ENCODE data around the gene HERC4. TPM values are rescaled to one million over a fixed set of nuclear protein-coding genes. Genes with fewer than 3 reads are reported as not detected.

Gene HERC4, protein sequence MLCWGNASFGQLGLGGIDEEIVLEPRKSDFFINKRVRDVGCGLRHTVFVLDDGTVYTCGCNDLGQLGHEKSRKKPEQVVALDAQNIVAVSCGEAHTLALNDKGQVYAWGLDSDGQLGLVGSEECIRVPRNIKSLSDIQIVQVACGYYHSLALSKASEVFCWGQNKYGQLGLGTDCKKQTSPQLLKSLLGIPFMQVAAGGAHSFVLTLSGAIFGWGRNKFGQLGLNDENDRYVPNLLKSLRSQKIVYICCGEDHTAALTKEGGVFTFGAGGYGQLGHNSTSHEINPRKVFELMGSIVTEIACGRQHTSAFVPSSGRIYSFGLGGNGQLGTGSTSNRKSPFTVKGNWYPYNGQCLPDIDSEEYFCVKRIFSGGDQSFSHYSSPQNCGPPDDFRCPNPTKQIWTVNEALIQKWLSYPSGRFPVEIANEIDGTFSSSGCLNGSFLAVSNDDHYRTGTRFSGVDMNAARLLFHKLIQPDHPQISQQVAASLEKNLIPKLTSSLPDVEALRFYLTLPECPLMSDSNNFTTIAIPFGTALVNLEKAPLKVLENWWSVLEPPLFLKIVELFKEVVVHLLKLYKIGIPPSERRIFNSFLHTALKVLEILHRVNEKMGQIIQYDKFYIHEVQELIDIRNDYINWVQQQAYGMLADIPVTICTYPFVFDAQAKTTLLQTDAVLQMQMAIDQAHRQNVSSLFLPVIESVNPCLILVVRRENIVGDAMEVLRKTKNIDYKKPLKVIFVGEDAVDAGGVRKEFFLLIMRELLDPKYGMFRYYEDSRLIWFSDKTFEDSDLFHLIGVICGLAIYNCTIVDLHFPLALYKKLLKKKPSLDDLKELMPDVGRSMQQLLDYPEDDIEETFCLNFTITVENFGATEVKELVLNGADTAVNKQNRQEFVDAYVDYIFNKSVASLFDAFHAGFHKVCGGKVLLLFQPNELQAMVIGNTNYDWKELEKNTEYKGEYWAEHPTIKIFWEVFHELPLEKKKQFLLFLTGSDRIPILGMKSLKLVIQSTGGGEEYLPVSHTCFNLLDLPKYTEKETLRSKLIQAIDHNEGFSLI
- total RNA-seq = 45.5 and 65.5 TPM in 2 replicates

GRCh38 chr10:68074775-68075549 is at the start of gene HERC4:
Gene HERC4, minus strand, starts transcription at chr10:68075283. Its CDS starts 2,175 bp downstream, at chr10:68073108.

DNA sequence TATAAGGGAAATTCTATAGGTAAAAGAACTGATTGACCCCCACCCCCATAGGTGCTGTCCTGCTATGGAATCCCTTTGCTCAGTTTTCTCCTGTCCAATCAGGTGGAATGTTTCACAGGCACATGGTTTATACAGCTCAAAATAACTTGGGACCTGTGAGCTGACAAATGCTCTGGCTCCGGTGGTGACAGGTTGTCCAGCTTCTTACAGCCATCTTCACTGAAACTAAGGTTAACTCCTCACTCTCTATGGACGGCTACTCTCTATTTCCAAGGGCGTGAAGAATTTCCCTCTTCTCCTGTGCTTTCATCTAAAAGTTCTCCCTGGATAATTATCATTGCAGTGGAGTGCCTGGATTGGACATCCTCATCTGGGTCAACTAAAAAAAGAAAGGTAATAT is 34.2 kb upstream of the HERC4 start, which contains the start of gene MYPN:
Gene MYPN (plus strand): TSS at position 158 of the 400 bp plus-strand sequence. CDS start 11,951 bp downstream, outside the sequence.

DNA sequence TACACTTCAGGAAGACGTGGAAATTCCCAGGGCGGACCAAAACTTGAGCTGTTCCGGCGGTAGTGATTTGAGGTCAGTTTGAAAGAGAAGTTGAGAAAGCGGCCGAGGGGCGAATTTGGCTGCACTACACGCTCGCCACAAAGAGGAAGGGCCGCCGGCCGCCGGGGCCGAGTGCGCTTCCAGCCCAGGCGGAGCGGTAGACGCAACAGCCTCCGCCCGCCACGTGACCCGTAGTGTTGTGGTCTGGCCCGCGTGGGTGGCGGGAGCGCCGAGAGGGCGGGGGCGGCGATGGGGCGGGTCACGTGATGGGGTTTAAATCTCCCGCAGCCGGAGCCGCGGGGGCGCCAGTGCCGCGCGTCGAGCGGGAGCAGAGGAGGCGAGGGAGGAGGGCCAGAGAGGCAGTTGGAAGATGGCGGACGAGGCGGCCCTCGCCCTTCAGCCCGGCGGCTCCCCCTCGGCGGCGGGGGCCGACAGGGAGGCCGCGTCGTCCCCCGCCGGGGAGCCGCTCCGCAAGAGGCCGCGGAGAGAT is 190.7 kb downstream of the HERC4 start, which contains the start of gene SIRT1:
Gene SIRT1 (plus strand): TSS at position 344 of the 529 bp plus-strand sequence. CDS start 66 bp downstream, at position 410.

Small RNAs within 50 kb of the gene (small RNA-seq; reads per million reads assigned to genes)
- gene RN7SL220P = not detected

Other genes starting within 250 kb of the HERC4 start
- not detected in 2 replicates for gene DNAJC12, start 237.1 kb downstream of the HERC4 start, total RNA-seq
- gene SIRT1, start 190.6 kb downstream of the HERC4 start, total RNA-seq = 8.8 and 9.4 TPM in 2 replicates
- gene MYPN, start 34.2 kb upstream of the HERC4 start, total RNA-seq = under 0.01 and 0.11 TPM in 2 replicates
- under 0.01 TPM in 1 of 2 replicates, not detected in the other for gene ATOH7, start 156.8 kb upstream of the HERC4 start, total RNA-seq

All from placental epithelial cell (primary cell).